HG02588 (cell line): ENCODE results near the gene IL37.
"Not testable (repeated sequence)": the region's sequence is repeated elsewhere in the genome, so short reads cannot be mapped to it uniquely, and the experiment has no call there.

ENCODE experiments used
- ATAC-seq: cut with Tn5 transposase; IDR thresholded peaks from one replicate; pipeline ENCODE4 v1.9.1; 2021; ENCODE audit warnings: mild to moderate bottlenecking, moderate library complexity; ENCODE audit not compliant: unreplicated experiment

The IL37 gene

GRCh38 chr2:112887964-112888749 lies 22.8 kb upstream of the IL37 start:
- ATAC-seq: no peak

DNA sequence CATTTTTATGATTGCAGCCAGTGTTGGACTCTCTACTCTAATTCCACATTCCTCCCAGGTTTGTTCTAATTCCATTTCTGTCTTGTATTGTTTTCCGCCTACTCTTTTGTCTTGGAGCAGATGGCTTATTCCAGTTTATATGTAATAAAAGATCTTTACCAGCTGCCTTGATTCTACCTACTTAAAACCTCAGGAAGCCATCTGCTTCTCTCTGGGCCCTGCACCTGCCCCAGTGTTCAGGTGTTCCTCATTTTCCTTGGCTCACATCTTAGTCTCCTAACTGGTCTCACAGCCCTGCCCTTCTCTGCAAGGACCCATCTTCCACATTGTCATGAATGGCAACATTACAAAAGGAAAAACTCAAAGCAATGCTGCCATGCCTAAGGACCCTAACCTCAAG lies 21.0 kb upstream of the IL37 start:
- ATAC-seq: no peak

DNA sequence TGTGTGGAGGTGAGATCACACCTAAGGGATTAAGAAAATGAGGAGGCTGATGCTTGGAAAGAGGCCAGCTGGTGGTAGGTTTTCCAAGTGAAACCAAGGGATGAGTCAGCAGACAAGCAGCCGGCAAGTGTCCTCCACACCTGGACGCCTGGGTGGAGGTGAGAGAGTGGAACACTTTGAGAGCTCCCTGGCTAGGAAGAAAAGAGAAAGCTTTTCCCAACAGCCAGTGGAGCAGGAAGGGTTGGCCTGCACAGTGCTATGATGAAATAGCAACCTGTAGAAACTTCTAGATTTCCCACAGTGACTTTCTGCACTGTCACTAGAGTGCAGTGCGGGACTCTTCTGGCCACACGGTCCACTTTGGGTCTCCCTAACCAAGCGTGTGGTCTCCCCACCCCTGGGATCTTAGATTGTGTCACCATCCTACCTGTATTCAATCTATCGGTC lies 19.6 kb upstream of the IL37 start:
- no peak for ATAC-seq

GRCh38 chr2:112893752-112894151 lies 17.2 kb upstream of the IL37 start:
- ATAC-seq: no peak

DNA sequence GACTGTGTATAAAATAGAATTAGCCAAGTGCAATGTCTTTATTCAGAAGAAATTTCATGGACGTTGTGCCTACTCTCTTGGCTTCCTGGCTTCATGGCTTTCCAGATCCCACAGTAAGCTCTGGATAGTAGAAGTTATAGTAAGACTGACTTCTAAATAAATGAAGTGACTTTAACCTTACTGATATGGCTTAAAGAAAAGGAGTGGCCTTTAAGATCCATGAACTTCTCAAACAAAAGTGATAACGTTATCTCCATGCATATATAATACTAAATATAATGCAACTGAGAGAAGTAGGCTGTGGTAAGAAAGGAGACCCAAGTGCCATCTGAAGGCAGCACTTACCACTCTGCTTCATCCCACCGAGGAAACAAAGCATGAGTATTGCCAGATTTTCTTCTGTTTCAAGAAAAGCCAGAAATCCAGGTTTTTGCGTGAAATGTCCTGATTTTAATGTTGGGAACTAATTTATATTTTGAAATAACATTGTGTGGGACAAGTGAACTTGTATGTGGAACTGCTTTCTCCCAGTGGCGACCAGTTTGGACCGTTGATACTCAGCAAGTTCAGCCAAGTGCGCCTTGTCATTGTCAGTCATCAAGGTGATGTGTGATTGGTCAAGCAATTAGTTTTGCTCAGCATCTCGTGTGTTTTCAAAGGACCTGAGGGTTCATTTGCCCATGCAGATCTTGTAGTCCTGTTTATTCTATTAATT lies 13.9 kb upstream of the IL37 start:
- no peak for ATAC-seq

DNA sequence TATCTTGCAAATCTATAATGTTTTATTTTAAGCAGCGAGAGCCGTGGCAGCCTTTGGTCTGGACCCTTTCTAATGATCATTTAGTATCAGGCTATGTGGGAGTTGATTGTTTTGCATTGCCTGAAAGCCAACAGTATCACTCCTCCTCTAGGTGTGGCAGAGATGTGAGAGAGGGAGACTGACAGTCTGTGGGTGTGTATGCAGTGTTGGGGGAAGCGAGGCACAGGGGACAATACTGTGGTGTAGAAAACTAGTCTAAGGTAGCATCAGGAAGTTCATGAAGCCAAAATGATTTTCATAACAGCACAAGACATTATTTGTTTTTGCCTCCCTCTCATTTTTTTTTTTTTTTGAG lies 13.4 kb upstream of the IL37 start:
- ATAC-seq: no peak

GRCh38 chr2:112901431-112902065 lies 9.4 kb upstream of the IL37 start:
- ATAC-seq: not testable (repeated sequence)

DNA sequence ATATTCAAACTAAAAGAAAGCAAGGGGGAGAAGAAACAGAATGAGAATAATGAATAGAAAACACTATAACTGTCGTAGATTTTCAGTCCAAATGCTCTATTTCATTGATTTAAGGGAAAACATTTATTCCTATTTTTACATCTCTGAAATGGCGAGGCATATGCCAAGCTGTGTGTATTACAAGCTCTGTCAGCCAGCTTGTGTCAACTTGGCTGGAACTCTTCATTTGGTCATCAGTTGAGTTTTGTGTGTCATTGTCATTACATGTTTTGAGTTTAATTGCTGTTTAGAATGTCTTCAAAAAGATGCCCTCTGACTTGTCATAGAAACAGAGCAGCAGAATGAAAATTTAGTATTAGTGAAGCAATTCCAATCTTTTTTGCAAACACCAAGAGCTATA lies 8.1 kb upstream of the IL37 start:
- no peak for ATAC-seq

GRCh38 chr2:112904883-112905282 lies 6.1 kb upstream of the IL37 start:
- no peak for ATAC-seq

DNA sequence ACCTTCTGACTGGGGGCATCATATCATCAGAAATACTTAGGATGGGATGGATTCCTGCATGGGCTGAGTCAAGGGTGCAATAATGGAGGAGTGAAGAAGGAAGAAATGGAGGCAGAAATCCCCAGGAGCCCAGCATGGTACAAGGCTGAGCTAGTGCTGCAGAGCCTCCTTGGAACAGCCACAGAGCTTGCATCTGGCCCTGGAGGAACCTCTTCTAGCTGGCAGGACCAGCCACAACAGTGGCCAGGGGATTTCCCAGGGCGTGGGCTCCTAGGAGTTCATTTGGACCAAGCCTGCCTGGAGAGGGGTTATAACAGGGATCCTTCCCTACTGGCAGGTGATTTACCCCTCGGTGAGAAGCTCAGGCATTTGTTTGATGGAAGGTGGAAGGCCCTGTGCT lies 4.7 kb upstream of the IL37 start:
- ATAC-seq: no peak

DNA sequence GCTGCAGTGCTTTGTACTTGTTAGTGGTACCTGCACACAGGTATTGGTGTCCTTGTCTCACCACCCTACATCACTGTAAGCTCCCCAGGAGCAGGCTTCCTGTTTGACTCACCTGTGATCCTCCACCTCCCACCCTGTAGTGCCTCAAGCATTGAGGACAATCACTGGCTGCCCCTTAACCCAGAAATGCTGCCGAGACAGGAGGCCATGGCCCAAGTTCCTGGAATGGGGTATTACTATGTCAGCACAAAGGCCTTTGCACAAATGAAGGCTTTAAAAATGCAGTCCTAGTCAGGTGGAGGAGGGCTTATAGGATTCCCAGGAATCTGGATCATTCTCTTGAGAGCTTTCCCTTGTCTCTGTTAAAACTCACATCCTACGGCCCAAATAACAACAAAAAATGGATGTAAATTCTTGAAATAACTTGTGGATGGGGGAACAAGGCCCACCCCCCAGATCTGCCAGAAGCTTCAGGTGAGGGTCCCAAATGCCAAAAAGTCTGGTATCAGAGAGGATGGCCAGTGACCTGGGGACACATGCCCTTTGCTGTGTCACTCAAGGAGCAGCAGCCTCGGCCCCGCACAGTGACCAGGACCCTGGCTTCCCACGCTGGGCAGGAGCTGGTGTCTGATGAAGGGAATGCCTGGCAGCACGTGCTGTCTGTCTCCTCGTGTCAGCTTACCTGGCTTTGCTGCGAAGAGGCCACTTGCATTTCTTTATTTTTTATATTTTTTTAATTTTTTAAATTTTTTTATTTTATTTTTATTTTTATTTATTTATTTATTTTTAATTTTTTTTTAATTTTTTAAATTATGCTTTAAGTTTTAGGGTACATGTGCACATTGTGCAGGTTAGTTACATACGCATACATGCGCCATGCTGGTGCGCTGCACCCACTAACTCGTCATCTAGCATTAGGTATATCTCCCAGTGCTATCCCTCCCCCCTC lies 3.7 kb upstream of the IL37 start:
- no peak for ATAC-seq

DNA sequence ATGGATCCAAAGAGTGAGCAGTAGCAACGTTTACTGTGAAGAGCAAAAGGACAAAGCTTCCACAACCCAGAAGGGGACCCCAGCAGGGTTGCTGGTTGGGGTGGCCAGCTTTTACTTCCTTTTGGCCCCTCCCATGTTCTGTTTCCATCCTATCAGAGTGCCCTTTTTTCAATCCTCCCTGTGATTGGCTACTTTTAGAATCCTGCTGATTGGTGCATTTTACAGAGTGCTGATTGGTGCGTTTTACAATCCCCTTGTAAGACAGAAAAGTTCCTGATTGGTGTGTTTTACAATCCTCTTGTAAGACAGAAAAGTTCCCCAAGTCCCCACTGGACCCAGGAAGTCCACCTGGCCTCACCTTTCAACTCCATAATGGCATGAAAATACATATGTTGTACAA lies 2.4 kb upstream of the IL37 start:
- not testable (repeated sequence) for ATAC-seq

- no peak for ATAC-seq
Measured at GRCh38 chr2:112910219-112910618, 746 bp upstream of the IL37 start.

GRCh38 chr2:112912403-112912802 lies 1.4 kb downstream of the IL37 start:
- no peak for ATAC-seq

- no peak for ATAC-seq
Measured at GRCh38 chr2:112915300-112916144, 4.6 kb downstream of the IL37 start.

DNA sequence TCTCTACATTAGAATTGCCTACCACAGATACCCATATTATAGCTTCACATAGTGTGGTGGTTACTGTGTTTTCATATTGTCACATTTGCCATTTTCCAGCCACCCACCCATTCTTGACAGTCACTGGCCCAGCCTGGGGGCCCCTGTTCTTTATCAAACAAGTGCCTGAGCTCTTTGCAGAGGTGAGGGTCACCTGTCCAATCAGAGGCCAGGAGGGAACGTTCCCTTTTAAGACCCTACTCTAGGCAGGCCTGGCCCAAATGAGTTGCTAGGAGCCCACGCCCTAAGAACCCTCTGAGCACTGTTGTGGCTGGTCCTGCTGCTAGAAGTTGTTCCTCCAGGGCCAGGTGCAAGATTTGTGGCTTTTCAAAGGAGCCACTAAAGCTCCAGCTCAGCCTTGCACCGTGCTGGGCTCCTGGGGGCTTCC lies 5.2 kb downstream of the IL37 start:
- no peak for ATAC-seq

GRCh38 chr2:112916625-112917247 lies 5.8 kb downstream of the IL37 start:
- ATAC-seq: no peak

DNA sequence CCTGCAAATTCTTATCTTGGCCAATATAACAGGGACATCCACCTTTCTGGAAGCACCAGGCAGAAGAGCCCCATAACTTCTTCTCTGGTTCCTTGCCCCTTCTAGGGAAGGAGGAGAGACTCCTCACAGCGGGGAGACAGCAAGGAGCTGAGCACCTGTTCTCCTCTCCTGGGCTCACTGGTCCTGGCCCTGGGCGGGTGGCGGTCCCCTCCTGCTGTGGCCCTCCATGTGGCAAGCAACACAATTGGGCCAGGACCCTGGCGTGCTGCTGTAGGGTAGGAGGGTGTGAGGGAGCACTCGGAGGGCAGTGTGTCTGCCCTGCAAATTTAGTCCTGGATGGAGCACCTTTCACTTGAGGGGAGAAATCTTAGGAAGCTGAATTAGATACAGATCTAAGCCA lies 6.9 kb downstream of the IL37 start:
- ATAC-seq: no peak

DNA sequence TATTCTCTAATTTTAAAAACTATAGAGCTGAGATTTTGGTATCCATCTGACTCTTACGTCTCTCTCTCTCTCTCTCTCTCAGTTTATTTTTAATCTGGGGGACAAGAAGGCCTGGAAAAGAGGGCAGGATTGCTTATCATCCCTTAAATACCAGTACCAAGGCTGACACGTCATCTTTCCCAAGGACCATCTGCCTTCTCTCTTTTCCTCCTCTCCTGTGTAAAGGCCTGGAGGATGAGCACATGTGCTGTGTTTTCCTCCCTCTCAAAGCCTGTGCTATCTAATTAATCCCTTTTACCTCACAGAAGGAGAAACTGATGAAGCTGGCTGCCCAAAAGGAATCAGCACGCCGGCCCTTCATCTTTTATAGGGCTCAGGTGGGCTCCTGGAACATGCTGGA lies 7.3 kb downstream of the IL37 start:
- no peak for ATAC-seq

DNA sequence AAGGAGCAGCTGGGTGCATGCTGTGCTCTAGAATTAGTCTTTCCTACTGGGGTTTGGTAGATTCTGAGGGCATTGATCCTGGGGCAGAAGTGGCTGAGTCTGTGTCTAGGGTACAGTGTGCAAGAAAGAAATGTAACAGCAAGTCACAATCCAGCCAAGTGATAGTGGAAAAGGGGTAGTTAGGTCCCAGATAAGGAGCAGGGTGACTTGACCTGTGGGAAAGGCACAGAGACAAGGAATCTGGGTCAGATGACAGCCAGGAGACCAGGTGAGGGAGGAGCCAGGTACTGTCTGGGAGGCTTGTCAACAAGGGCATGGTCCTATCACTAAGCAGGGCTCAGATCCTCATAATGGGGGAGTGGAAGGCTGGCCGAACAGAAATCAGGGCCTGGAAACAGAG lies 8.1 kb downstream of the IL37 start:
- no peak for ATAC-seq
